GM11168 (cell line): ENCODE results near the gene TMTC2.
"Not testable (repeated sequence)": the region's sequence is repeated elsewhere in the genome, so short reads cannot be mapped to it uniquely, and the experiment has no call there.

ENCODE experiments used
- in situ Hi-C: fragments of 300-500 bp; cut with MboI; formaldehyde crosslinking; loops from one replicate; pipeline ENCODE4 v1.12.0; 2022; ENCODE audit warnings: low sequenced_read_pairs; ENCODE audit not compliant: unreplicated experiment

Gene TMTC2

GRCh38 chr12:82832096-82832495 is 145.4 kb downstream of the TMTC2 start:
- in situ Hi-C loops = no loop called here

DNA sequence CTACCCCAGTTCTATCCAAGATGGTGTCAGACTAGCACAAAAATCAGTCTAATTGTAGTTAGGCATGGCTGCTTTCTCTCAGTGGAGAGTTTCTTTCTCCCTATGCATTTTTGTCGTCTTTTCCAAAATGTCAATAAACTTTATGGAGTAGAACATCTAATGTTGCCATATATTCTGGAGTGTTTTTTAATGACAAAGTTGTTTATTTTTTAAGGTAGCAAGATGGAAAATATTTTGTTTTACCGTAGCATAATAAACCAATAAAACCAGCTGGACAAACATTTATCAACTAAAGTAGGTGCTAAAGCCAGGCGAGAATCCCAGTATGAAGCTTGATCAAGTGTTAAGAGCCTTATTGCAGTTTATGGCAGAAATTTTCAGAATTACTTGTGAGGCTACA is 146.3 kb downstream of the TMTC2 start:
- in situ Hi-C loops = no loop called here

GRCh38 chr12:82833481-82833880 is 146.8 kb downstream of the TMTC2 start:
- in situ Hi-C loops = no loop called here

DNA sequence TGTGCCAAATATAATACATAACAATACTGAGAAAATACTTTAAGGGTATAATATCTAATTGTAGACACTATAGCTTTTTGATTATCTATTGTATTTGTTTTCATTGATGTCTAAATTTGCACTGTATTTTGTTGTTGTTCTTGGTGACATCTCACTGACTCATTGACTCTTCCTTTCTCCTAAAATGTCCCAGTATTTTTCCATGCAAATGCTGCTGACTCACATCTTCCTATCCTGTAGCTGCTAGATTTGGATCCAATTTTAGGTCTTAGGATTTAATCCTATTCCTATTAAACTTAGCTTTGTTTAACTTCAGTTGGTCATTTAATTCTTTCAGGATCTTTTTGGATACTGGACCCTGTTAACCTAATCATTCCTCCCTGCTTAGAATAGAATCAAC is 148.5 kb downstream of the TMTC2 start:
- in situ Hi-C loops = no loop called here

DNA sequence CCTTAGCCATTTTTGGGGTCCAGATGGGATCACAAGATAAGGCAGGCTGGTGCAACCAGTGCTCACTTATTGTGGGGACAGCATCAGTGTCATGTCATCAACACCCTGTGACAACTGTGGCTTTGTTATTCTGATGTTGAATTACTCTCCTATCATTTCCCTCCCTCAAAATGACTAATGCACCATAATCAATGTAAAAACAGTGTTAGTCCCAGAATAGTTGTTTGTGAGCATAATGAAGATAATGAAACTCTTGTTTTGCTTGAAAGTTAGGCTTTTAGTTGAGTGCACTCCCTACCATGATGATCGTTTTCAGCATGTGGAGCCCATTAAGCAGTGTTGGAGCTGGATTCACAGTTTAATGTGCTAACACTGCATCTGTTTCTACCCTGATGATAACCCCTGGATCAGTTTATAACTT is 151.4 kb downstream of the TMTC2 start:
- in situ Hi-C loops = no loop called here

- in situ Hi-C loops = no loop called here
Observed at GRCh38 chr12:82838827-82839226, 152.1 kb downstream of the TMTC2 start.

DNA sequence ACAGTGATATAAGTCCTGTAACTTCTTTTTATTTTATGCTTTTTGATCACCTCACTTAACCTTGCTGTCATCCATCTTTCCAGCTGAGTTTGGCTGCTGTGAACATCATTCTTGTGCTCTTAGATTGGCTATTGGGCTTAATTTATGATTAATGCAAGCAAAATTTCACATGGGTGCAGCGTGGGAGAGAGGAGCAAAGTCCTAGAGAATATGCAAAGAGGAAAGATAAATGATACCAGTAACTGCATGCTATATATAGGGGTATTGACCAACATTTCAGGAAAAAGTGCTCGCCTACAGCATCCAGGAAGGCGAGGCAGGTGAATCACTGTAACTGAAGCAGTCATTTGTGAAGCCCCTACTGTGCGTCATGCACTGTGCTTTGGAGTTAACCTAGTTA is 153.1 kb downstream of the TMTC2 start:
- in situ Hi-C loops = no loop called here

DNA sequence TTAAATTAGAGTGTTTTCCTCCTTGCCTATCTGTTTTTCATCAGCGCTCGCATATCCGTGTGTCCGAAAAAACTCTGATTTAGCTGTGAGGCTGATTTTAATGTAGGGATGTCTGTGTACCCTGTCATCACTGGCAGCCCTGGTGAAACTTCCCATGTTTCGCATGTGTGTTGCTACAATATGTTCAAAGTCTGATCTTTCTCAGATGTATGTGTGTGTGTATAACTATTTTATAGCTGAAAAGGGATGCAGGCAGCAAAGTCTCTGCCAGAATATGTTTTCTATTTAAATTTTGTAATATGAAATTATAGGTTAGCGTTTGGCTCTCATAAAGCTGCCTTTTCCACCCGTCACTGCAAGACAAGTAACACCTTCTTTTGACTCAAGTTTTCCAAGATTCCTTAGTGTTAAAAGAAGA is 154.8 kb downstream of the TMTC2 start:
- in situ Hi-C loops = no loop called here

DNA sequence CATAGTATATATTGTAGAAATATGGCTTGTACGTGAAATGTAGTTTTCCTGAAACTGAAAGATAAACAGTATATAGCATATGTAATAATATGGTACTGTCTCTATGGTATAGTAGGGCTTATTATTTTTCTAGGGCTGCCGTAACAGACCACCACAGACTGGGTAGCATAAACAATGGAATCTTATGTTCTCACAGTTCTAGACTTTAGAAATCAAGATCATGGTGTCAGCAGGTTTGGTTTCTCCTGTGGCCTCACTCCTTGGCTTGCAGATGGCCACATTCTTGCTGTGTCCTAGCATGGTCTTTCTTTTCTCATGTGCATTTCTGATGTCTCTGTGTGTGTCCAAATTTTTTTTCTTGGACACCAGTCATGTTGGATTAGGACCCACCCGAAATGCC is 155.8 kb downstream of the TMTC2 start:
- in situ Hi-C loops = no loop called here

DNA sequence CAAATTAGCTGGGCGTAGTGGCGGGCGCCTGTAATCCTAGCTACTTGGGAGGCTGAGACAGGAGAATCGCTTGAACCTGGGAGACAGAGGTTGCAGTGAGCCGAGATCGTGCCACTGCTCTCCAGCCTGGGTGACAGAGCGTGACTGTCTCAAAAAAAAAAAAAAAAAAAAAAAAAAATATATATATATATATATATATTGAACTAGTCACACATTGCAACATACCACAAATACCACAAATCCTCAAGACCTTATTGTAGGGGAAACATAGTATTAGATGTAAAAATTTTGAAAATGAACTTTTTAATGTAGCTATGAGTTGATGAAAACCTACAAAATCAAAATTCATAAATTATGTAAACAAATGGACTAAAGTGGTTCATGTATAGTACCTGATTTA is 158.4 kb downstream of the TMTC2 start:
- in situ Hi-C loops = not testable (repeated sequence)

DNA sequence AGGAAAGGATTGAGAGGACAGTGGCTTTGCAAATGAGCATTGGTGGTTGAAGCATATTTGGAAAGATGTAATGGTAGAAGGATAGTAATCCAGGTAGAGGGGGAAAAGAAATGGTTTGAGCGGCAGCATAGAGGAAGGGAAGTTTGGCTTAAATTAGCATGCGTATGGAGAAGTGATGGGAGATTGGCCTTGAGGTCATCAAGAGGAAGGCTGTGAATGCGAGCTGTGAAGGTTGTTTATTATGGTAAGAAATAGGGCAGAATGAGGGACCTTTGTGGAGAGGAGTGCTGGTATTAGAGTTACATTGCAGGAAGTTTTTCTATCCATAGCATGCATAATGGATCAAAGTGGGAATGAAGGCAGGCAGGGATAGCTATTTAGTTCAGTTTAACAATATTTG is 162.1 kb downstream of the TMTC2 start:
- in situ Hi-C loops = no loop called here

- in situ Hi-C loops = no loop called here
Observed at GRCh38 chr12:82852529-82852928, 165.8 kb downstream of the TMTC2 start.

- in situ Hi-C loops = no loop called here
Observed at GRCh38 chr12:82855872-82856271, 169.2 kb downstream of the TMTC2 start.

GRCh38 chr12:82857276-82857675 is 170.6 kb downstream of the TMTC2 start:
- in situ Hi-C loops = no loop called here

- in situ Hi-C loops = no loop called here
Observed at GRCh38 chr12:82857911-82858533, 171.3 kb downstream of the TMTC2 start.

DNA sequence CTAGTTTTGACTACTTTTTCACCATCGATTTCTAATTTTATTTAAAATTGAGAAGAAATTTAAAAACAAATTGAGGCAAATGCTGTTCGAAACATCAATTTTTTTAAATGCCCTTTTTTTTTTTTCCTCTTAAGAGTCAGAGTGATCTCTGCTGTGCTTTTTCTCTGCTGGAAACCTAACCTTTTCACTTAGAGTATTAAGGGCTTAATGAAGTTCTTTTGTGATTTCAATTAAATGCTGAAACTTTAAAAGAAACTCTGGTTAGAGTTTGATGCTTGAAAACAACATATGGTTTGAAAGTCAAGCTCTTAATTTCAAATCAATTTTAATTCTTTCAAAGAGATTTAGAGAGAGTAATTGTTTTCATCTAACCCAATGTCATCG is 171.8 kb downstream of the TMTC2 start:
- in situ Hi-C loops = no loop called here

- in situ Hi-C loops = no loop called here
Observed at GRCh38 chr12:82862069-82862841, 175.5 kb downstream of the TMTC2 start.

GRCh38 chr12:82862876-82863649 is 176.4 kb downstream of the TMTC2 start:
- in situ Hi-C loops = no loop called here

DNA sequence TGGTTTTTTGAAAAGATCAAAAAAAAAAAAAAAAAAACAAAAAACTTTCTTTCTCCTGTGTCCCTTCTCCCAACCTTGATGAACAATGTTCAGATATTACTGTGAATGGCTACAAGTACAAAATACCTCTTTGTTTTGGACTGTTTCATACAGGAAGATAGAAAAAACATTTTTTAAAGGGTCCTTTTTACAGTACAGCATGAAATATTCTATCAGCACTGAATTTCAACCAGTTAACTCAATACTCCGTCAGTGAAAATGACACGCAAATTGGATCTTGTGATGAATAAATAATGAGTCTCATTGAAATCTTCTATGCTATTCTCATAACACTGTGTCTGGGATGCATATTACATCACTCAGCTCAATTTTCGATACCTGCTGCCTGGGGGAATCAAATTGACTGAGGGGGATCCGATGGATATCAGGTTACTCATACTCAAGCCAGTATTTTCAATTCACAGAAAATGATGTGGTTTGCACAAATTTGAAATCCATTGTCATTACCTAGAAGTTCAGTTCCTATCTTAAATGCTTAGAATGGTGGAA is 179.6 kb downstream of the TMTC2 start:
- in situ Hi-C loops = no loop called here

GRCh38 chr12:82866946-82867345 is 180.2 kb downstream of the TMTC2 start:
- in situ Hi-C loops = no loop called here
